DND-41 (cell line): ENCODE results near the gene EMCN.

ENCODE experiments used
- ATAC-seq: fragments of 200-7000 bp; cut with Tn5 transposase; 3 replicates; pipeline ENCODE4 v1.9.1; 2021; ENCODE audit warnings: low read depth; ENCODE audit not compliant: insufficient read depth
- DNase-seq: peaks from one replicate; pipeline ENCODE4 v3.0.0-alpha.2; 2020
- H2AFZ ChIP-seq: 2 replicates; pipeline ENCODE4 v1.6.0; 2012; ENCODE audit warnings: low read depth, low read length
- H3K27ac ChIP-seq: 2 replicates; pipeline ENCODE4 v1.5.1; 2012; ENCODE audit warnings: low read length, inconsistent platforms
- H3K27me3 ChIP-seq: fragments of 200-600 bp; sonication (generic); 2 replicates; pipeline ENCODE4 v1.6.0; 2012; ENCODE audit warnings: low read length, mild to moderate bottlenecking, inconsistent platforms; ENCODE audit not compliant: insufficient read depth, poor library complexity
- H3K36me3 ChIP-seq: 2 replicates; pipeline ENCODE4 v1.5.1; 2012; ENCODE audit warnings: low read length, inconsistent platforms; ENCODE audit not compliant: insufficient read depth
- H3K4me1 ChIP-seq: 2 replicates; pipeline ENCODE4 v1.5.1; 2012; ENCODE audit warnings: mild to moderate bottlenecking, low read length; ENCODE audit not compliant: insufficient read depth
- H3K4me2 ChIP-seq: 2 replicates; pipeline ENCODE4 v1.6.0; 2012; ENCODE audit warnings: mild to moderate bottlenecking, moderate library complexity, low read length, inconsistent platforms; ENCODE audit not compliant: insufficient read depth
- H3K4me3 ChIP-seq, 2 experiments: fragments of 200-600 bp in 1 of 2; shearing (Covaris generic) in 1 of 2; 2 replicates each; pipeline ENCODE4 v1.5.1; 2012 to 2016; ENCODE audit warnings: inconsistent platforms in 2 of 2, low read length in 2 of 2, mild to moderate bottlenecking in 2 of 2, low read depth in 1 of 2, moderate library complexity in 1 of 2
- H3K79me2 ChIP-seq: 2 replicates; pipeline ENCODE4 v1.6.0; 2012; ENCODE audit warnings: low read length, inconsistent platforms; ENCODE audit not compliant: insufficient read depth
- H3K9ac ChIP-seq: 2 replicates; pipeline ENCODE4 v1.6.0; 2012; ENCODE audit warnings: low read depth, mild to moderate bottlenecking, inconsistent platforms, low read length, moderate library complexity
- H3K9me3 ChIP-seq: 2 replicates; pipeline ENCODE4 v1.5.1; 2012; ENCODE audit warnings: low read length, moderate library complexity, mild to moderate bottlenecking, inconsistent platforms; ENCODE audit not compliant: insufficient read depth, severe bottlenecking
- H4K20me1 ChIP-seq: 2 replicates; pipeline ENCODE4 v1.6.0; 2012; ENCODE audit warnings: low read length; ENCODE audit not compliant: insufficient read depth
- CTCF ChIP-seq: IDR thresholded peaks from 2 replicates; pipeline ENCODE4 v1.5.1; 2012; ENCODE audit warnings: borderline replicate concordance, low read length, moderate library complexity, mild to moderate bottlenecking; ENCODE audit not compliant: poor library complexity, severe bottlenecking; ENCODE audit errors: extremely low read depth
- EZH2 ChIP-seq: IDR thresholded peaks from 3 replicates; pipeline ENCODE4 v1.6.1; 2012; ENCODE audit warnings: borderline replicate concordance, low read depth, mild to moderate bottlenecking, moderate library complexity, low read length, inconsistent platforms; ENCODE audit not compliant: severe bottlenecking

The EMCN gene

GRCh38 chr4:100366213-100366612, 151.6 kb downstream of the EMCN start:
- no peak overlapping the region for H3K9ac ChIP-seq
- DNase-seq: no peak
- no peak overlapping the region for H3K27ac ChIP-seq
- no peak overlapping the region for H3K4me3 ChIP-seq
- H2AFZ ChIP-seq: no peak overlapping the region
- H3K4me1 ChIP-seq: no peaks in the 10 kb centered on the region
- H3K4me2 ChIP-seq: no peak overlapping the region
- no peaks in the 10 kb centered on the region for H4K20me1 ChIP-seq
- H3K36me3 ChIP-seq: no peaks in the 10 kb centered on the region
- no peaks in the 10 kb centered on the region for H3K27me3 ChIP-seq
- ATAC-seq: no peak
- no peak for TF ChIP-seq EZH2
- TF ChIP-seq CTCF: no peak
- no peaks in the 10 kb centered on the region for H3K9me3 ChIP-seq
- H3K79me2 ChIP-seq: no peaks in the 10 kb centered on the region

- no peak for DNase-seq
- no peak overlapping the region for H3K4me2 ChIP-seq
Observed at GRCh38 chr4:100362366-100362765, 155.5 kb downstream of the EMCN start.

GRCh38 chr4:100361336-100361735, 156.5 kb downstream of the EMCN start:
- Histone ChIP-seq H2AFZ (no peak overlapping the region), H3K4me2 (no peak overlapping the region), H3K27me3 (no peaks in the 10 kb centered on the region), H3K9me3 (peaks cover 12% of the 10 kb centered on the region), H3K4me1 (no peaks in the 10 kb centered on the region), H3K9ac (no peak overlapping the region), H3K79me2 (no peaks in the 10 kb centered on the region), H3K27ac (no peak overlapping the region), H3K36me3 (no peaks in the 10 kb centered on the region), H3K4me3 (no peak overlapping the region), H4K20me1 (no peaks in the 10 kb centered on the region)
- TF ChIP-seq CTCF (no peak), EZH2 (no peak)
- ATAC-seq (no peak), DNase-seq (no peak)

More at GRCh38 chr4:100362366-100362765, 155.5 kb downstream of the EMCN start:
- TF ChIP-seq CTCF: no peak
- no peak for TF ChIP-seq EZH2
- Histone ChIP-seq H4K20me1 (no peaks in the 10 kb centered on the region), H3K4me3 (no peak overlapping the region), H3K9ac (no peak overlapping the region), H3K4me1 (no peaks in the 10 kb centered on the region), H3K79me2 (no peaks in the 10 kb centered on the region), H3K27me3 (no peaks in the 10 kb centered on the region), H3K9me3 (peaks cover 6% of the 10 kb centered on the region), H3K36me3 (no peaks in the 10 kb centered on the region), H3K27ac (no peak overlapping the region), H2AFZ (no peak overlapping the region)
- no peak for ATAC-seq

GRCh38 chr4:100360211-100360610, 157.6 kb downstream of the EMCN start:
- Histone ChIP-seq H3K4me3 (no peak overlapping the region), H3K4me2 (no peak overlapping the region), H3K27me3 (no peaks in the 10 kb centered on the region), H3K27ac (no peak overlapping the region), H2AFZ (no peak overlapping the region), H3K9ac (no peak overlapping the region), H3K36me3 (no peaks in the 10 kb centered on the region), H3K9me3 (peaks cover 12% of the 10 kb centered on the region), H3K4me1 (no peaks in the 10 kb centered on the region), H4K20me1 (no peaks in the 10 kb centered on the region), H3K79me2 (no peaks in the 10 kb centered on the region)
- ATAC-seq (no peak), DNase-seq (no peak)
- TF ChIP-seq CTCF: no peak
- TF ChIP-seq EZH2: no peak
